Smooth muscle cell (in vitro differentiated cells): ENCODE data around the gene PCK1. TPM values are rescaled to one million over a fixed set of nuclear protein-coding genes. Genes with fewer than 3 reads are reported as not detected.

ENCODE experiments used
- DNase-seq: peaks from one replicate; lab custom pipeline; 2025; ENCODE audit not compliant: unreplicated experiment; lab: John Stamatoyannopoulos, UW
- H2AFZ ChIP-seq: fragments of 200-600 bp; sonication (generic); 2 replicates; pipeline ENCODE4 v1.6.0; 2016; ENCODE audit warnings: antibody characterized with exemption, low read depth, mild to moderate bottlenecking
- H3F3A ChIP-seq: fragments of 200-600 bp; sonication (generic); 2 replicates; pipeline ENCODE4 v1.6.0; 2017; ENCODE audit warnings: antibody characterized with exemption, low read depth
- H3K27ac ChIP-seq: fragments of 200-600 bp; sonication (generic); 2 replicates; pipeline ENCODE4 v1.5.1; 2016; ENCODE audit warnings: low read depth, mild to moderate bottlenecking
- H3K27me3 ChIP-seq: fragments of 200-600 bp; sonication (generic); 2 replicates; pipeline ENCODE4 v1.6.1; 2016; ENCODE audit warnings: low read depth, mild to moderate bottlenecking
- H3K36me3 ChIP-seq: fragments of 200-600 bp; sonication (generic); 2 replicates; pipeline ENCODE4 v1.5.1; 2016; ENCODE audit warnings: low read depth
- H3K4me1 ChIP-seq: fragments of 200-600 bp; sonication (generic); 2 replicates; pipeline ENCODE4 v1.5.1; 2016; ENCODE audit warnings: low read depth
- H3K4me2 ChIP-seq: fragments of 200-600 bp; sonication (generic); 2 replicates; pipeline ENCODE4 v1.6.0; 2016; ENCODE audit warnings: mild to moderate bottlenecking
- H3K4me3 ChIP-seq: fragments of 200-600 bp; sonication (generic); 2 replicates; pipeline ENCODE4 v1.5.1; 2016; ENCODE audit warnings: mild to moderate bottlenecking
- H3K79me2 ChIP-seq: fragments of 200-600 bp; sonication (generic); 2 replicates; pipeline ENCODE4 v1.6.0; 2016; ENCODE audit warnings: low read depth, mild to moderate bottlenecking
- H3K9ac ChIP-seq: fragments of 200-600 bp; sonication (generic); 2 replicates; pipeline ENCODE4 v1.6.0; 2016; ENCODE audit warnings: low read depth
- H3K9me3 ChIP-seq: fragments of 200-600 bp; sonication (generic); replicated peaks from 2 replicates; pipeline ENCODE4 v1.5.1; 2016; ENCODE audit warnings: low read depth
- H4K20me1 ChIP-seq: fragments of 200-600 bp; sonication (generic); 2 replicates; pipeline ENCODE4 v1.6.0; 2016; ENCODE audit warnings: low read depth
- WGBS: methylation state at CpG from one replicate; pipeline ENCODE4 v1.1.7; 2016; ENCODE audit warnings: low lambda C conversion rate; 5-methylcytosine and 5-hydroxymethylcytosine counted together
- polyA plus RNA-seq: library from polyadenylated mRNA; unstranded; fragments of >200 nt; fragmentation: Nextera tagmentation; extraction: Ambion mirVana; gene quantifications from 2 replicates; pipeline ENCODE4 v1.2.1, GENCODE V29; 2016
- total RNA-seq: library from RNA; depleted of rRNA; stranded (reverse); fragments of >200 nt; gene quantifications from 2 replicates; pipeline ENCODE4 v1.2.3, GENCODE V29; 2014
- TF ChIP-seq, protein P1 (sequence below): fragments of 200-600 bp; sonication (generic); IDR thresholded peaks from 2 replicates; pipeline ENCODE4 v1.5.1; 2017; ENCODE audit warnings: borderline replicate concordance, mild to moderate bottlenecking, antibody characterized with exemption; ENCODE audit not compliant: insufficient read depth, poor library complexity, severe bottlenecking

The PCK1 gene
- total and polyA plus RNA-seq, 2 experiments from 2014 or later: not detected

DNA sequence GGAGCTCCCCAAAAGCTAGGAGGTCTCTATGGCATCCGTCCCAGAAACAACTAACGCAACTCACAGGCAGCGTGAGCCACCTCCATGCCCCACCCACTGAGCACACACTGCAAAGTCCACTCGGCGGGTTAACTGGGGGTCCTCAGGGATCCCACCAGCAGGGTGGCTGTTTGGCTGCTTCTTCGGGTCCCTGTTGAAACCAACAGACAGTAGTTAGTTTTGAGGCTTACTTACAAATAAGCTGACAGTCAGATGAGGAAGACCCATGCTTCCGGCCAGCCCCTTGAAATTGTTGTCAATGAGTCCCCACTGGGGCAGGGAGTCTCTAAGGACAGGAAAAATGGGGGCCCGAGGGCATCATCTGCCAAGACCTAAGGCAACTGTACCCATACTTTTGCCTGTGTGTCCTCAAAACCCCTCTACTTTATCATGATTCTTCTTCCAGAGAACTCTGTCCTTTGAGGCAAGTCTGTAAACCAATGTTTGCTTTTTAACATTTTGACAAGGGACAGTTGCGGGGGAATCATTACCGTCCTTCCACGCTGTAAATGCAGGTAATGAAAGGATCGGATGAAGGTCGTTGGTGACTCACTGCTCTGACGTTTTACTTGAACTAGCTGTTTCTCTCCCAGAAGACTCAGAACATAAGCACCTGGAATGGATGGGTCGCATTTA lies 2.2 kb upstream of the PCK1 start:
- H3K79me2 ChIP-seq: no peaks in the 10 kb centered on the region
- H3K4me3 ChIP-seq: no peak overlapping the region
- no peaks in the 10 kb centered on the region for H3F3A ChIP-seq
- TF ChIP-seq, protein P1, sequence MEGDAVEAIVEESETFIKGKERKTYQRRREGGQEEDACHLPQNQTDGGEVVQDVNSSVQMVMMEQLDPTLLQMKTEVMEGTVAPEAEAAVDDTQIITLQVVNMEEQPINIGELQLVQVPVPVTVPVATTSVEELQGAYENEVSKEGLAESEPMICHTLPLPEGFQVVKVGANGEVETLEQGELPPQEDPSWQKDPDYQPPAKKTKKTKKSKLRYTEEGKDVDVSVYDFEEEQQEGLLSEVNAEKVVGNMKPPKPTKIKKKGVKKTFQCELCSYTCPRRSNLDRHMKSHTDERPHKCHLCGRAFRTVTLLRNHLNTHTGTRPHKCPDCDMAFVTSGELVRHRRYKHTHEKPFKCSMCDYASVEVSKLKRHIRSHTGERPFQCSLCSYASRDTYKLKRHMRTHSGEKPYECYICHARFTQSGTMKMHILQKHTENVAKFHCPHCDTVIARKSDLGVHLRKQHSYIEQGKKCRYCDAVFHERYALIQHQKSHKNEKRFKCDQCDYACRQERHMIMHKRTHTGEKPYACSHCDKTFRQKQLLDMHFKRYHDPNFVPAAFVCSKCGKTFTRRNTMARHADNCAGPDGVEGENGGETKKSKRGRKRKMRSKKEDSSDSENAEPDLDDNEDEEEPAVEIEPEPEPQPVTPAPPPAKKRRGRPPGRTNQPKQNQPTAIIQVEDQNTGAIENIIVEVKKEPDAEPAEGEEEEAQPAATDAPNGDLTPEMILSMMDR: no peak
- no peaks in the 10 kb centered on the region for H3K36me3 ChIP-seq
- no peak overlapping the region for H3K9ac ChIP-seq
- H3K27ac ChIP-seq: no peak overlapping the region
- WGBS: 68% methylated on average over 15 of the region's 15 CpGs
- DNase-seq: no peak
- H3K4me2 ChIP-seq: no peak overlapping the region
- no peaks in the 10 kb centered on the region for H3K4me1 ChIP-seq
- peaks cover 25% of the 10 kb centered on the region for H3K27me3 ChIP-seq
- no peaks in the 10 kb centered on the region for H3K9me3 ChIP-seq
- no peaks in the 10 kb centered on the region for H4K20me1 ChIP-seq
- H2AFZ ChIP-seq: no peak overlapping the region

- DNase-seq: no peak
- Histone ChIP-seq H4K20me1 (no peaks in the 10 kb centered on the region), H3F3A (no peaks in the 10 kb centered on the region), H3K4me3 (no peak overlapping the region), H3K4me2 (no peak overlapping the region), H3K27ac (no peak overlapping the region), H3K9ac (no peak overlapping the region), H3K4me1 (no peaks in the 10 kb centered on the region), H2AFZ (no peak overlapping the region), H3K79me2 (no peaks in the 10 kb centered on the region), H3K36me3 (no peaks in the 10 kb centered on the region), H3K9me3 (no peaks in the 10 kb centered on the region), H3K27me3 (peaks cover 25% of the 10 kb centered on the region)
- WGBS: 91% methylated on average over 10 of the region's 10 CpGs
- TF ChIP-seq, protein P1: no peak
Measured at GRCh38 chr20:57559289-57559634, 1.6 kb upstream of the PCK1 start.

DNA sequence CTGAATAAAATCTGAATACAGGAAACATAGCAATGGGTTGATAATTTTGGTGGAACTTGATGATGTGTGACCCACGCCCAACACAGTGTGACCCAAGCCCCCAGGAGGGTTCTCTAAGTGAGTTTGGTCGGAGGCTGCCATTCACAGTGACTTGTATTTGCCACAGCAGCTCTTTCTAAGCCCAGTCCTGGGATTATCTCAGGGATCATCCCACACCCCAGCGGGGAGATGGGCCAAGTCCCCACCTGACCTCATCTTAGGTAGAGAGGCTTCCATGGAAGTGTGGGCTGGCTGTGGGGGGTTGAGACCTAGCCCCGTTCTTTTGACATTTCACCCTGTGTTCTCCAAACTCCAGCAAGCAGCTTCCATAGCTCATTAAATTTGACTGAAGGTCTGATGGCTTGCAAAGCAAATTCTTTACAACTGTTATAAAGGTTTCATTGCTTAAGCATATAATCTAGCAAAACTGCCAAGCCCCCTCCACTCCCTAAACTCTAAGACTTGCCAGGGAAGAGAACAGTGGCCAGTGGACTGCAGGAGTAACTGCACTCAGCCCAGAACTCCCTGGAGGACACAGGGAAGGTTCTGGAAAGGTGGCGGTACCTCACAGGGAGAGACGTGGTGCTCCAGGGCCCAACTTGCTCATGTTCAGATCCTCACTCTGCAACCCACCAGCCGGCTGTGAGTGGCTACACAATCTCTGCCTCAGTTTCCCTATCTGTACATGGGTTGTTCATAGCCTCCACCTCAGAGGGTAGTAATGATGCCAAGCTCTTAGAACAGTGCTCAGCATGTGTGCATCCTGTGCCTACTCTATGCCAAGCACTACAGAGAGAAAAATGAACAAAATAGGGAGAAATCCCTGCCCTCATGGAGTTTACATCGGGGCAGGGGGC lies 1.0 kb upstream of the PCK1 start:
- no peaks in the 10 kb centered on the region for H3K79me2 ChIP-seq
- TF ChIP-seq, protein P1: no peak

More for the DNA sequence above, 1.0 kb upstream of the PCK1 start:
- no peaks in the 10 kb centered on the region for H3K4me1 ChIP-seq
- no peak overlapping the region for H3K4me2 ChIP-seq
- H2AFZ ChIP-seq: no peak overlapping the region
- no peaks in the 10 kb centered on the region for H3K36me3 ChIP-seq
- H3K27ac ChIP-seq: no peak overlapping the region
- WGBS: 92% methylated on average over 8 of the region's 8 CpGs
- H3K4me3 ChIP-seq: no peak overlapping the region
- H3K27me3 ChIP-seq: peaks cover 30% of the 10 kb centered on the region
- no peak overlapping the region for H3K9ac ChIP-seq
- no peaks in the 10 kb centered on the region for H3K9me3 ChIP-seq
- no peaks in the 10 kb centered on the region for H4K20me1 ChIP-seq
- no peaks in the 10 kb centered on the region for H3F3A ChIP-seq
- no peak for DNase-seq
